SKM-1 (cell line): ENCODE data around the gene NFKBIL1.

ENCODE experiments used
- DNase-seq: peaks from one replicate; lab custom pipeline; 2025; ENCODE audit not compliant: unreplicated experiment; lab: John Stamatoyannopoulos, UW

NFKBIL1 gene

DNA sequence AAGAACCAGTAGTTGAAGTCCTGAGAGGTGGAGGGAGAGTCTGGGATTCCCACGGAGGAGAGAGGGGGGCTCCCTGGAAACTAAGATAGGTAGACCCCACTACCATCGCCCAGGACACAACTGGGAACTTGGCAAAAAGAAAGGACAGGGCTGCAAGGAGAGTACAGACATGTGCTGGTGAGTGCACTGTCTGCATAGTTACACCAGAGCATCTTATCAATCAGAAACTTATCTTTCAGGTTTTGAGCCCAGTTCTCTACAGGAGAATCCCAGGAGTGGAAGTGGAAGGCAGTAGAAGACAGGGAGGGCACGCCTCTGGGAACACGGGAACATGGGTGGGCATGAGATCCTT is 12.2 kb downstream of the NFKBIL1 start:
- DNase-seq, result no peak

DNA sequence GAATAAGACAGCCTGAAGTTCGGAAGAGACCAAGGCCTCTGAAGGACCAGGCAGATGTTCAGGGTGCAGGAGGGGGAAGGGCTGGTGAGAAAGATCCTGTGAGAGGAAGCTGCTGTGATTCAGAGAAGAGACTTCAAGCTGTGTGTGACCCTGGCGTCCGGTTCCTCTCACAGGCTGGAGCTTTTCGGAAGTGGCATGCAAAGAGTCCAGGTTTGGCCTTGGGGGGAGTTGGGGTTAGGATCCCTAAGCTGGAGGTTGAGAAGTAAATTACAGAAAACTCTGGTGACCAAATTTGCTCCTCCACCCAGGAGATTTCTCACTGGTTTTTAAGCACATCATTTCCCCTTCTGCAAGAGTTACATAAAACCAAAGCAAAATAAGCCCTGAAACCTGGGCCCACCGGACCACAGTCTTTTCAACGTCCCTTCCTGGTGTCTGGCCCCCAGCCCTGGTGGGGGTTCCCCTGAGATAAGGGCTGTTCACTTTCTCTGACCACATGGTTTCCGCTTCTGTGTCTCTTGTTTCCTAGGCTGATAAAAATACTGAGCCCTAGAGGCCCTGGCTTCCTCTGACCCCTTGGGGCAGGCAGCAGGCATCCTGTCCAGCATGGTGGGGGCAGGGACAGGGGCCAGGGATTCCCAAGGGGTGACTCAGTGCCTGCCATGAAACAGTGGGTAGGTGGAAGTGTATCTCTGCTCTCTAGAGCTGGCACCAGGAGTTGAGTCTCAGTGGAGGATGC is 12.7 kb downstream of the NFKBIL1 start:
- DNase-seq, result peak; percentile 83

DNA sequence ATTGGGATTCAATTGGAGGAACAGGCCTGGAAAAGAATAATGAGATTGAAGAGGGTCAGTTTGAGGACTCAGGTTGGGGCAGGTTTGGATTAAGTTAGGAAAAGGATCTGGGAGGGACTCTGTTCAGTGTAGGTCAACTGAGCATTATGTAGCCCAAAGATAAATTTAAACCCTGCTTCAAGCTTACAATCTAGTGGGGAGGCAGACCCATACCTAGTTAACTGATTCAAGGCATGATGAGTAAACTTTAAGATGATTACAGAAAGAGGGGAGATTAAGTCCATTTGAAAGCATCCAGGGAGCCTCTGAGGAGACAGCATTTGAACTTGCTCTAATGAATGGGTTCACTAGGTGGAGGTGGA is 13.3 kb downstream of the NFKBIL1 start:
- DNase-seq, result no peak

DNA sequence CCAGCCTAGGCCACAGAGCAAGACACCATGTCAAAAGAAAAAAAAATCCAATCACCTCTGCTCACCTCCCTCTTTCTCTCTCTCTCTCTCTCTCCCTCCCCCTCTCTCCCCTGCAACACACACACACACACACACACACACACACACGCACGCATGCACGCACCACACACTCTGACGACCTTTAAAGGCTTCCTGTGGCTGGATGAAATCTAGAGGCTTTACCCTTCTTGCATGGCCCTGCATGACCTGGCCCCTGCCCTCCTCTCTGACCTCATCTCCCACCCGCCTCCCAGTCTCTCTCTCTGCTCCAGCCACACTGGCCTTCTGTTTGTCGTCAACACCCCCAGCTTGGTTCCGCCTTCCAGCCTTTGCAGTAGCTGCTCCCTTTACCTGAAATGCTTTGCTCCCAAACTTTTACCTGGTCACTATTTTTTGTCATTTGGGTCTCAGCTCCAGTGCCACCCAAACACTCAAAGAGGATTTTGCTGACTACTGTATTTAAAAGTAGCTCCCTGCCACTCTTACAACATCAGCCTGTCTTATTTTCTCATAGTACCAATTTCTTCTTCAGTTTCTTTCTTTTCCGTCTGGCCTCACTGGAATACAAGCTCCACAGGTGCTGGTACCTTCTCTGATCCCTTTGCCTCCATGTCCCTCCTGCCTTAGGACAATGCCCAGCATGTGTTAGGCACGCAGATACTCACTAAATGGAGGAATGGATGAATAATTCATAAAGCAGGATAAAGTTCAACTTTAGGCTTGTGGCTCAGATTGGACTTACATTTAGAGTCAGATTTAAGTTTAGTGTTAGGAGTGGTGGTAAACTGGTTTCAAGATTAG is 20.3 kb downstream of the NFKBIL1 start:
- DNase-seq, result no peak

DNA sequence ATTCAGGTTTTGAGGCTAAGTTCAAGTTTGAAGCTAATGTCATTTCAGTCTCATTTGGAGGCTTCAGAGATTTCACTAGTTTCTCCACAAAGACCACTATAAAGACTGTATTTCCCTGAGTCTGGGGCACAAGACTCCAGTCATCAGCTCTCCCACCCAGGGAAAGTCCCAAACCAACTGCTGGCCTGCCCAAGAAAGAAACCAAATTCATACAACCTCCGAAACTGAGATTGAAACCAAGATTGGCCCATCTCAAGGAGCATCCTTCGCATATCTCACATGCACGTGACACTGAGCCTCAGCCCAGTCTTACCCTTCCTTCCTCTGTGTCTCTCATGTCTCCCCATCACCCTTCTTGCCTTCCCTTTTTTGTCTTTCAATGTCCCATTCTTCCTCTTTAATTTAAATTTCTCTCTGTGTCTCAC is 21.1 kb downstream of the NFKBIL1 start:
- DNase-seq, result no peak

DNA sequence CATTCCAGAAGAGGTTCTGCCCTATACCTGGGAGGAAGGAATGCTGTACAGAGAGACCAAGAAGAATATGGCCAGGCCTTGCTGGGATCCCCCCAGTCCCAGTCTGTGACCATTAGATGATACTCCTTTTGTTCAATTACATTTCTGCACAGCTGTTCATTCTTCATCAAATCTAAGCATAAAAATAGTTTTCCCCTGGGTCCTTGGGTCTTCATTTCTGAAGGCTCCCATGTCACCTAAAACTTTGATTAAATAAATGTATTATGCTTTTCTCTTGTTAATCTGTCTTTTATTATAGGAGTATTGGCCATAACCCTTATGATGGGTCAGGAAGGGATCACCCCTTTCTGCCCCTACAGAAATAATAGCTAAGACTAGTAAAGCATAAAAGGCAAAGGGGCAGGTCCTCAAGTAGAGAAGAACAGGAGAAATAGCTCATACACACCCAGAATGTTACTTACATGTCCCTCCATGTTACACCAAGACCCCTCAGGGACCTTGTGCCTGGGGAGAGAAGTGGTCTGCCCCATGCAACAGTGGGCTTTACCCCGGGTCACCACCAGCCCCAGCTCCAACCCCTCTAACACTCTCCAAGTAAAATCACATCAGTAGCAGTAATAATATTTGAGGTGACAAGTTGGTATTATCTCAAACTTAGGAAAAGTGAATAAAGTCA is 22.6 kb downstream of the NFKBIL1 start:
- DNase-seq, result no peak

DNA sequence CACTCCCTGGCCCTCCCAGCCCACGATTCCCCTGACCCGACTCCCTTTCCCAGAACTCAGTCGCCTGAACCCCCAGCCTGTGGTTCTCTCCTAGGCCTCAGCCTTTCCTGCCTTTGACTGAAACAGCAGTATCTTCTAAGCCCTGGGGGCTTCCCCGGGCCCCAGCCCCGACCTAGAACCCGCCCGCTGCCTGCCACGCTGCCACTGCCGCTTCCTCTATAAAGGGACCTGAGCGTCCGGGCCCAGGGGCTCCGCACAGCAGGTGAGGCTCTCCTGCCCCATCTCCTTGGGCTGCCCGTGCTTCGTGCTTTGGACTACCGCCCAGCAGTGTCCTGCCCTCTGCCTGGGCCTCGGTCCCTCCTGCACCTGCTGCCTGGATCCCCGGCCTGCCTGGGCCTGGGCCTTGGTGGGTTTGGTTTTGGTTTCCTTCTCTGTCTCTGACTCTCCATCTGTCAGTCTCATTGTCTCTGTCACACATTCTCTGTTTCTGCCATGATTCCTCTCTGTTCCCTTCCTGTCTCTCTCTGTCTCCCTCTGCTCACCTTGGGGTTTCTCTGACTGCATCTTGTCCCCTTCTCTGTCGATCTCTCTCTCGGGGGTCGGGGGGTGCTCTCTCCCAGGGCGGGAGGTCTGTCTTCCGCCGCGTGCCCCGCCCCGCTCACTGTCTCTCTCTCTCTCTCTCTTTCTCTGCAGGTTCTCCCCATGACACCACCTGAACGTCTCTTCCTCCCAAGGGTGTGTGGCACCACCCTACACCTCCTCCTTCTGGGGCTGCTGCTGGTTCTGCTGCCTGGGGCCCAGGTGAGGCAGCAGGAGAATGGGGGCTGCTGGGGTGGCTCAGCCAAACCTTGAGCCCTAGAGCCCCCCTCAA is 24.9 kb downstream of the NFKBIL1 start, which contains the start of gene LTA:
TSS of gene LTA (plus strand) at position 249 of the 871 bp plus-strand sequence. CDS start at position 703, 454 bp downstream.
- DNase-seq, result no peak

DNA sequence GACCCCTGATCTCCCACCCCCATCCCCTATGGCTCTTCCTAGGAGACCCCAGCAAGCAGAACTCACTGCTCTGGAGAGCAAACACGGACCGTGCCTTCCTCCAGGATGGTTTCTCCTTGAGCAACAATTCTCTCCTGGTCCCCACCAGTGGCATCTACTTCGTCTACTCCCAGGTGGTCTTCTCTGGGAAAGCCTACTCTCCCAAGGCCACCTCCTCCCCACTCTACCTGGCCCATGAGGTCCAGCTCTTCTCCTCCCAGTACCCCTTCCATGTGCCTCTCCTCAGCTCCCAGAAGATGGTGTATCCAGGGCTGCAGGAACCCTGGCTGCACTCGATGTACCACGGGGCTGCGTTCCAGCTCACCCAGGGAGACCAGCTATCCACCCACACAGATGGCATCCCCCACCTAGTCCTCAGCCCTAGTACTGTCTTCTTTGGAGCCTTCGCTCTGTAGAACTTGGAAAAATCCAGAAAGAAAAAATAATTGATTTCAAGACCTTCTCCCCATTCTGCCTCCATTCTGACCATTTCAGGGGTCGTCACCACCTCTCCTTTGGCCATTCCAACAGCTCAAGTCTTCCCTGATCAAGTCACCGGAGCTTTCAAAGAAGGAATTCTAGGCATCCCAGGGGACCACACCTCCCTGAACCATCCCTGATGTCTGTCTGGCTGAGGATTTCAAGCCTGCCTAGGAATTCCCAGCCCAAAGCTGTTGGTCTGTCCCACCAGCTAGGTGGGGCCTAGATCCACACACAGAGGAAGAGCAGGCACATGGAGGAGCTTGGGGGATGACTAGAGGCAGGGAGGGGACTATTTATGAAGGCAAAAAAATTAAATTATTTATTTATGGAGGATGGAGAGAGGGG is 26.1 kb downstream of the NFKBIL1 start:
- no peak for DNase-seq

DNA sequence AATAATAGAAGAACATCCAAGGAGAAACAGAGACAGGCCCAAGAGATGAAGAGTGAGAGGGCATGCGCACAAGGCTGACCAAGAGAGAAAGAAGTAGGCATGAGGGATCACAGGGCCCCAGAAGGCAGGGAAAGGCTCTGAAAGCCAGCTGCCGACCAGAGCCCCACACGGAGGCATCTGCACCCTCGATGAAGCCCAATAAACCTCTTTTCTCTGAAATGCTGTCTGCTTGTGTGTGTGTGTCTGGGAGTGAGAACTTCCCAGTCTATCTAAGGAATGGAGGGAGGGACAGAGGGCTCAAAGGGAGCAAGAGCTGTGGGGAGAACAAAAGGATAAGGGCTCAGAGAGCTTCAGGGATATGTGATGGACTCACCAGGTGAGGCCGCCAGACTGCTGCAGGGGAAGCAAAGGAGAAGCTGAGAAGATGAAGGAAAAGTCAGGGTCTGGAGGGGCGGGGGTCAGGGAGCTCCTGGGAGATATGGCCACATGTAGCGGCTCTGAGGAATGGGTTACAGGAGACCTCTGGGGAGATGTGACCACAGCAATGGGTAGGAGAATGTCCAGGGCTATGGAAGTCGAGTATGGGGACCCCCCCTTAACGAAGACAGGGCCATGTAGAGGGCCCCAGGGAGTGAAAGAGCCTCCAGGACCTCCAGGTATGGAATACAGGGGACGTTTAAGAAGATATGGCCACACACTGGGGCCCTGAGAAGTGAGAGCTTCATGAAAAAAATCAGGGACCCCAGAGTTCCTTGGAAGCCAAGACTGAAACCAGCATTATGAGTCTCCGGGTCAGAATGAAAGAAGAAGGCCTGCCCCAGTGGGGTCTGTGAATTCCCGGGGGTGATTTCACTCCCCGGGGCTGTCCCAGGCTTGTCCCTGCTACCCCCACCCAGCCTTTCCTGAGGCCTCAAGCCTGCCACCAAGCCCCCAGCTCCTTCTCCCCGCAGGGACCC is 27.0 kb downstream of the NFKBIL1 start:
- no peak for DNase-seq

DNA sequence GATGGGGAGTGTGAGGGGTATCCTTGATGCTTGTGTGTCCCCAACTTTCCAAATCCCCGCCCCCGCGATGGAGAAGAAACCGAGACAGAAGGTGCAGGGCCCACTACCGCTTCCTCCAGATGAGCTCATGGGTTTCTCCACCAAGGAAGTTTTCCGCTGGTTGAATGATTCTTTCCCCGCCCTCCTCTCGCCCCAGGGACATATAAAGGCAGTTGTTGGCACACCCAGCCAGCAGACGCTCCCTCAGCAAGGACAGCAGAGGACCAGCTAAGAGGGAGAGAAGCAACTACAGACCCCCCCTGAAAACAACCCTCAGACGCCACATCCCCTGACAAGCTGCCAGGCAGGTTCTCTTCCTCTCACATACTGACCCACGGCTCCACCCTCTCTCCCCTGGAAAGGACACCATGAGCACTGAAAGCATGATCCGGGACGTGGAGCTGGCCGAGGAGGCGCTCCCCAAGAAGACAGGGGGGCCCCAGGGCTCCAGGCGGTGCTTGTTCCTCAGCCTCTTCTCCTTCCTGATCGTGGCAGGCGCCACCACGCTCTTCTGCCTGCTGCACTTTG is 28.0 kb downstream of the NFKBIL1 start, which contains the start of gene TNF:
TSS of gene TNF (plus strand) at position 231 of the 567 bp plus-strand sequence. CDS start at position 408, 177 bp downstream.
- DNase-seq, result no peak

DNA sequence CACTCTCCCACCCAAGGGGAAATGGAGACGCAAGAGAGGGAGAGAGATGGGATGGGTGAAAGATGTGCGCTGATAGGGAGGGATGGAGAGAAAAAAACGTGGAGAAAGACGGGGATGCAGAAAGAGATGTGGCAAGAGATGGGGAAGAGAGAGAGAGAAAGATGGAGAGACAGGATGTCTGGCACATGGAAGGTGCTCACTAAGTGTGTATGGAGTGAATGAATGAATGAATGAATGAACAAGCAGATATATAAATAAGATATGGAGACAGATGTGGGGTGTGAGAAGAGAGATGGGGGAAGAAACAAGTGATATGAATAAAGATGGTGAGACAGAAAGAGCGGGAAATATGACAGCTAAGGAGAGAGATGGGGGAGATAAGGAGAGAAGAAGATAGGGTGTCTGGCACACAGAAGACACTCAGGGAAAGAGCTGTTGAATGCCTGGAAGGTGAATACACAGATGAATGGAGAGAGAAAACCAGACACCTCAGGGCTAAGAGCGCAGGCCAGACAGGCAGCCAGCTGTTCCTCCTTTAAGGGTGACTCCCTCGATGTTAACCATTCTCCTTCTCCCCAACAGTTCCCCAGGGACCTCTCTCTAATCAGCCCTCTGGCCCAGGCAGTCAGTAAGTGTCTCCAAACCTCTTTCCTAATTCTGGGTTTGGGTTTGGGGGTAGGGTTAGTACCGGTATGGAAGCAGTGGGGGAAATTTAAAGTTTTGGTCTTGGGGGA is 28.7 kb downstream of the NFKBIL1 start:
- no peak for DNase-seq

DNA sequence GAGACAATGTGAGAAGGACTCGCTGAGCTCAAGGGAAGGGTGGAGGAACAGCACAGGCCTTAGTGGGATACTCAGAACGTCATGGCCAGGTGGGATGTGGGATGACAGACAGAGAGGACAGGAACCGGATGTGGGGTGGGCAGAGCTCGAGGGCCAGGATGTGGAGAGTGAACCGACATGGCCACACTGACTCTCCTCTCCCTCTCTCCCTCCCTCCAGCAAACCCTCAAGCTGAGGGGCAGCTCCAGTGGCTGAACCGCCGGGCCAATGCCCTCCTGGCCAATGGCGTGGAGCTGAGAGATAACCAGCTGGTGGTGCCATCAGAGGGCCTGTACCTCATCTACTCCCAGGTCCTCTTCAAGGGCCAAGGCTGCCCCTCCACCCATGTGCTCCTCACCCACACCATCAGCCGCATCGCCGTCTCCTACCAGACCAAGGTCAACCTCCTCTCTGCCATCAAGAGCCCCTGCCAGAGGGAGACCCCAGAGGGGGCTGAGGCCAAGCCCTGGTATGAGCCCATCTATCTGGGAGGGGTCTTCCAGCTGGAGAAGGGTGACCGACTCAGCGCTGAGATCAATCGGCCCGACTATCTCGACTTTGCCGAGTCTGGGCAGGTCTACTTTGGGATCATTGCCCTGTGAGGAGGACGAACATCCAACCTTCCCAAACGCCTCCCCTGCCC is 29.6 kb downstream of the NFKBIL1 start:
- no peak for DNase-seq

DNA sequence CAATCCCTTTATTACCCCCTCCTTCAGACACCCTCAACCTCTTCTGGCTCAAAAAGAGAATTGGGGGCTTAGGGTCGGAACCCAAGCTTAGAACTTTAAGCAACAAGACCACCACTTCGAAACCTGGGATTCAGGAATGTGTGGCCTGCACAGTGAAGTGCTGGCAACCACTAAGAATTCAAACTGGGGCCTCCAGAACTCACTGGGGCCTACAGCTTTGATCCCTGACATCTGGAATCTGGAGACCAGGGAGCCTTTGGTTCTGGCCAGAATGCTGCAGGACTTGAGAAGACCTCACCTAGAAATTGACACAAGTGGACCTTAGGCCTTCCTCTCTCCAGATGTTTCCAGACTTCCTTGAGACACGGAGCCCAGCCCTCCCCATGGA is 30.2 kb downstream of the NFKBIL1 start:
- no peak for DNase-seq

DNA sequence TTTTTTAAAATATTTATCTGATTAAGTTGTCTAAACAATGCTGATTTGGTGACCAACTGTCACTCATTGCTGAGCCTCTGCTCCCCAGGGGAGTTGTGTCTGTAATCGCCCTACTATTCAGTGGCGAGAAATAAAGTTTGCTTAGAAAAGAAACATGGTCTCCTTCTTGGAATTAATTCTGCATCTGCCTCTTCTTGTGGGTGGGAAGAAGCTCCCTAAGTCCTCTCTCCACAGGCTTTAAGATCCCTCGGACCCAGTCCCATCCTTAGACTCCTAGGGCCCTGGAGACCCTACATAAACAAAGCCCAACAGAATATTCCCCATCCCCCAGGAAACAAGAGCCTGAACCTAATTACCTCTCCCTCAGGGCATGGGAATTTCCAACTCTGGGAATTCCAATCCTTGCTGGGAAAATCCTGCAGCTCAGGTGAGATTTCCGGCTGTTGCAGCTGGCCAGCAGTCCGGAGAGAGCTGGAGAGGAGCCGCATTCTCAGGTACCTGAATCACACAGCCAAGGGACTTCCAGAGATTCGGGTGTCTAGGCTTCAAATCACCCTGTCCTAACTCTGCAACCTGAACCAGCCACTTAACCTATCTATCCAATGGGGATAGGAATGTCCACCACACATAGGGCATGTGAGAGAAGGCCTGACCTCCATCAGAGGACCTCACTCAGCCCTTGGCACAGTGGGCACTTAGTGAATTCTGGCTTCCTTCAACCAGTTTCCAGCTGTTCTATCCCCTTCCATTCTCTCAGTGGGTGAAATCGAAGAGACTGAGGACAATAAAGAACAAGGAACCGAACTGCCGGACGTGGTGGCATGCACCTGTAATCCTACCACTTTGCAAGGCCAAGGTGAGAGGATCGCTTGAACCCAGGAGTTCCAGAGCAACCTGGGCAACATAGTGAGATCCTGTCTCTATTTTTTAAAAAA is 31.0 kb downstream of the NFKBIL1 start:
- DNase-seq, result no peak

DNA sequence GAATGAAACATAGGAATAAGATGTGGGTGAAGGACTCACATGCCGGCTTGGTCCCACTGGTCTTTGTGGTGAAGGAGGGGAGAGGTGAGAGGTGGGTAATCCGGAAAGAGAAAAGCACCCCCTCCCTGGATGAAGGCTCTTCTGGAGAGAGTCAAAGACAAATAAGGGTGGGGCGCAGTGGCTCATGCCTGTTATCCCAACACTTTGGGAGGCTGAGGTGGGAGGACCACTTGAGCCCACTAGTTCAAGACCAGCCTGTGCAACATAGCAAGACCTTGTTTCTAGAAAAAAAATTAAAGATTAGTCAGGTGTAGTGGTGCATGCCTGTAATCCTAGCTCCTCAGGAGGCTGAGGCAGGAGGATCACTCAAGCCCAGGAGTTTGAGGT is 31.7 kb downstream of the NFKBIL1 start:
- no peak for DNase-seq
